Breast epithelium (tissue), 4 donors: Measurements from ENCODE around the gene RNASE8. TPM values are rescaled to one million over a fixed set of nuclear protein-coding genes. Genes with fewer than 3 reads are reported as not detected.

Experiments
- DNase-seq, 2 donors: peaks; one replicate each; pipeline ENCODE4 v3.0.0-alpha.2; 2019; ENCODE audit warnings: low spot score in 2 of 2
- H3K27ac ChIP-seq, 2 donors: fragments of 200-600 bp; sonication (generic) in 1 of 2; one replicate each; pipeline ENCODE4 v1.5.1; 2016 to 2019; ENCODE audit warnings: mild to moderate bottlenecking in 1 of 2
- H3K27me3 ChIP-seq, 2 donors: fragments of 200-600 bp; sonication (generic) in 1 of 2; one replicate each; pipeline versions ENCODE4 v1.5.1 to v1.6.0; 2017 to 2019; ENCODE audit warnings: control low read depth in 1 of 2, mild to moderate bottlenecking in 1 of 2
- H3K36me3 ChIP-seq: fragments of 200-600 bp; one replicate; pipeline ENCODE4 v1.5.1; 2019
- H3K4me1 ChIP-seq, 2 donors: fragments of 200-600 bp; sonication (generic); one replicate each; pipeline ENCODE4 v1.5.1; 2016 to 2019; ENCODE audit warnings: control low read depth in 1 of 2
- H3K4me3 ChIP-seq, 3 donors: fragments of 200-600 bp; sonication (generic); 1 replicate in 2 of 3; 2 replicates in 1 of 3; pipeline ENCODE4 v1.5.1; 2016 to 2019; ENCODE audit warnings: mild to moderate bottlenecking in 3 of 3, moderate library complexity in 2 of 3
- H3K9me3 ChIP-seq, 2 donors: fragments of 200-600 bp; sonication (generic) in 1 of 2; one replicate each; pipeline ENCODE4 v1.5.1; 2016 to 2019; ENCODE audit warnings: control low read depth in 1 of 2
- CTCF ChIP-seq, 3 donors: fragments of 450-650 bp; IDR thresholded peaks; one replicate each; pipeline ENCODE4 v1.5.1; 2016 to 2017; ENCODE audit warnings: antibody characterized with exemption in 3 of 3, mild to moderate bottlenecking in 3 of 3, moderate library complexity in 3 of 3
- POLR2A ChIP-seq: fragments of 450-650 bp; IDR thresholded peaks from one replicate; pipeline ENCODE4 v1.6.1; 2016; ENCODE audit warnings: antibody characterized with exemption, mild to moderate bottlenecking, moderate library complexity
- POLR2AphosphoS5 ChIP-seq, 3 donors: sonication (generic); formaldehyde crosslinking; IDR thresholded peaks; one replicate each; pipeline ENCODE4 v1.6.1; 2017; ENCODE audit warnings: antibody characterized with exemption in 3 of 3
- intact Hi-C: fragments of 100-400 bp; cut with DNase I; formaldehyde crosslinking; loops from one replicate; pipeline ENCODE4 v1.15.1; 2023; ENCODE audit warnings: low total_unique reads
- total RNA-seq, 3 donors: library from RNA; depleted of rRNA; stranded (reverse); fragments of >200 nt; gene quantifications; one replicate each; pipeline ENCODE4 v1.1.0, GENCODE V29; 2016

RNASE8 gene
- total RNA-seq, 3 donors from 2014 or later: not detected

- no peaks in the 10 kb centered on the region for H3K27me3 ChIP-seq
- no peaks in the 10 kb centered on the region for H3K4me1 ChIP-seq
- H3K9me3 ChIP-seq: no peaks in the 10 kb centered on the region
- H3K4me3 ChIP-seq: no peak overlapping the region
- no peak for DNase-seq
- TF ChIP-seq CTCF (IDR thresholded peaks at IDR 0.05) (no peak), POLR2AphosphoS5 (IDR thresholded peaks at IDR 0.05) (no peak), POLR2A (no peak)
- intact Hi-C loops: loop anchor here (10.0 kb wide), 1 partner anchor 85 kb away; no protein-coding TSS in a partner anchor
- no peaks in the 10 kb centered on the region for H3K36me3 ChIP-seq
- no peak overlapping the region for H3K27ac ChIP-seq
These were observed 2.4 kb downstream of the RNASE8 start for GRCh38 chr14:21059842-21060613.

- Histone ChIP-seq H3K4me3 (no peak overlapping the region), H3K36me3 (no peaks in the 10 kb centered on the region), H3K27ac (no peak overlapping the region), H3K4me1 (no peaks in the 10 kb centered on the region), H3K27me3 (no peaks in the 10 kb centered on the region), H3K9me3 (no peaks in the 10 kb centered on the region)
- DNase-seq: no peak
- TF ChIP-seq CTCF (IDR thresholded peaks at IDR 0.05) (no peak), POLR2A (no peak), POLR2AphosphoS5 (IDR thresholded peaks at IDR 0.05) (no peak)
- intact Hi-C loops: loop anchor here (10.0 kb wide), 1 partner anchor 86 kb away; no protein-coding TSS in a partner anchor
These were observed 3.2 kb downstream of the RNASE8 start for GRCh38 chr14:21060614-21061346.

- H3K36me3 ChIP-seq: no peaks in the 10 kb centered on the region
- TF ChIP-seq POLR2AphosphoS5 (IDR thresholded peaks at IDR 0.05): no peak
- no peak for TF ChIP-seq CTCF (IDR thresholded peaks at IDR 0.05)
- TF ChIP-seq POLR2A: no peak
- no peak overlapping the region for H3K4me3 ChIP-seq
- intact Hi-C loops: loop anchor here (10.0 kb wide), 1 partner anchor 87 kb away; no protein-coding TSS in a partner anchor
- H3K27ac ChIP-seq: no peak overlapping the region
- H3K27me3 ChIP-seq: no peaks in the 10 kb centered on the region
- DNase-seq: no peak
- no peaks in the 10 kb centered on the region for H3K9me3 ChIP-seq
- H3K4me1 ChIP-seq: no peaks in the 10 kb centered on the region
These were observed 3.7 kb downstream of the RNASE8 start for GRCh38 chr14:21061347-21061668.

GRCh38 chr14:21063479-21063878, 5.9 kb downstream of the RNASE8 start:
- Histone ChIP-seq H3K27ac (no peak overlapping the region), H3K9me3 (no peaks in the 10 kb centered on the region), H3K4me1 (peaks cover 0 to under 1% of the 10 kb centered on the region in 2 donors), H3K4me3 (no peak overlapping the region), H3K27me3 (no peaks in the 10 kb centered on the region), H3K36me3 (no peaks in the 10 kb centered on the region)
- DNase-seq: no peak
- intact Hi-C loops: loop anchor here (10.0 kb wide), 1 partner anchor 89 kb away; no protein-coding TSS in a partner anchor
- no peak for TF ChIP-seq POLR2A

- intact Hi-C loops: loop anchor here (10.0 kb wide), 1 partner anchor 92 kb away; no protein-coding TSS in a partner anchor
- DNase-seq: no peak
- H3K9me3 ChIP-seq: no peaks in the 10 kb centered on the region
- H3K27me3 ChIP-seq: no peaks in the 10 kb centered on the region
- H3K36me3 ChIP-seq: no peaks in the 10 kb centered on the region
- H3K4me3 ChIP-seq: no peak overlapping the region
- peaks cover 0 to 10% of the 10 kb centered on the region in 2 donors for H3K4me1 ChIP-seq
- H3K27ac ChIP-seq: no peak overlapping the region
- TF ChIP-seq POLR2AphosphoS5 (IDR thresholded peaks at IDR 0.05): no peak
- TF ChIP-seq POLR2A: no peak
- no peak for TF ChIP-seq CTCF (IDR thresholded peaks at IDR 0.05)
These were observed 9.4 kb downstream of the RNASE8 start for GRCh38 chr14:21066882-21067502.
